GM12878 (cell line): Measurements from ENCODE around the gene CTNNBL1.

Experiments
- CTCF ChIP-seq, 3 experiments: IDR thresholded peaks in 2 of 3; conservative IDR thresholded peaks in 1 of 3; 2 replicates each; pipeline ENCODE4 v1.5.1; 2011; ENCODE audit warnings: low read depth in 3 of 3, low read length in 3 of 3, mild to moderate bottlenecking in 3 of 3, control low read depth in 2 of 3, moderate library complexity in 2 of 3, inconsistent platforms in 1 of 3, mixed read lengths in 1 of 3; ENCODE audit not compliant: control insufficient read depth in 2 of 3, insufficient read depth in 1 of 3; ENCODE audit errors: extremely low read depth in 1 of 3
- ESRRA ChIP-seq: IDR thresholded peaks from 2 replicates; pipeline ENCODE4 v1.6.1; 2012; ENCODE audit warnings: mild to moderate bottlenecking, low read length, improper control_type of control experiment
- ZBTB33 ChIP-seq: fragments of 450-650 bp; IDR thresholded peaks from 2 replicates; pipeline ENCODE4 v1.6.1; 2017; ENCODE audit warnings: mild to moderate bottlenecking

- no peak for TF ChIP-seq CTCF (IDR thresholded peaks at IDR 0.05 in 2 of 3, conservative IDR thresholded peaks at IDR 0.05 in 1 of 3; ENCODE audit: control insufficient read depth in 2 of 3, extremely low read depth in 1 of 3, insufficient read depth in 1 of 3, low read depth in 3 of 3, low read length in 3 of 3)
- no peak for TF ChIP-seq ESRRA
- no peak for TF ChIP-seq ZBTB33
These were observed 186.0 kb downstream of the CTNNBL1 start for GRCh38 chr20:37879843-37880242.
